ENCODE results near the gene FBL. TPM values are rescaled to one million over a fixed set of nuclear protein-coding genes. Genes with fewer than 3 reads are reported as not detected.

Gene FBL
- total and polyA plus RNA-seq, 10 of the 15 experiments (the other 5 are each of a cell fraction or from before 2014, with no cell fraction given), result 156 to 1,083 (median 478) TPM

DNA sequence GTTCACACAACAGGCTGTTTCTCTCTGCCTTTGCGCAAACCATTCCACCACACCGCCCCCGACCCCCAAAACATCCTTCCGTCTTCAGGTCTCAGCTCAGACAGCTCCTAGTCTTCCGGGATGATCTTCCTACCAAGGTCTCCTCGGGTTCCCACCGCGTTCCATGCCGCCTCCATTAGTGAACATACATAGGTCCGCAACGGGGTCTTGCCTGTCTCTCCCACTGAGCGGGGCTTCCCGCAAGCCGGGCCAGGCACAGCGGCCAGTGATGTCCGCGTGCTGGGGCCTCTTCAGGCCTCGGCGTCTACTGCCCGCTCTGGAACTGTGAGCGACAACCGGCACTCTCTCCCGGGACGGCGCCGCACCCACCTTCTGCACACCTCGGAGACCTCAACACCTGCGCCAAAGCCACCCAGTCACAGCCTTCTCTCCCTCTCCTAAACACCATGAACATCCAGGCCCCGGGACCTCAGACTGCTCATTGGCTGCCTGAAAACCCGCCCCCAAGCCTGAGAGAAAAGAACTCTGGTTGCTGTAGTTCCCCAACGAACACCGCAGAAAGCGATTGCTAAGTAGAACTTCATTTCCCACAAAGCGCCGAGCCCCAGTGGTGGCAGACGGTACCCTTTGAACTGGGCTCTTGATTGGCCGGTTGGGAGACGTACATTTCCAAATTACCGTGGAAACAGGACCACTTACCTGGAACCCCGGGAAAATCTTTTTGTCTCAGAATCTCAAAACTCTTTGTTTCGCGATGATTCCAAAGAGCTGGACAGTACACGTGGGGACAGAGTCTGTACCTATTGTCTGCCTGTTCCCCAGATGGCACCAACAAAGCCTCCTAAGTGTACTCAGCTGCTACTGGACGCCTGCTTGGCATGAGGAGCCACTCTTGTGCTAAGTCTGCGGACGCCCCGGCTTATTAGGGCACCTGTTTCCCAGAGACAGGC, 21.8 kb downstream of the FBL start (continued):
- TF ChIP-seq RUNX3 (IDR thresholded peaks at IDR 0.05; ENCODE audit: low read length) (peak; percentile 79), TARDBP (IDR thresholded peaks at IDR 0.05; ENCODE audit: borderline replicate concordance) (no peak), EZH2 (IDR thresholded peaks at IDR 0.05; ENCODE audit: borderline replicate concordance, control insufficient read depth, low read depth, low read length) (no peak), ZNF207 (IDR thresholded peaks at IDR 0.05; ENCODE audit: borderline replicate concordance) (no peak), PML (IDR thresholded peaks at IDR 0.05; ENCODE audit: low read length) (0 out of 2 replicates have a peak, but pooled peaks have one; percentile 52), NBN (IDR thresholded peaks at IDR 0.05) (peak; percentile 51; the same call in 1 of the 2 replicates), YY1 (IDR thresholded peaks at IDR 0.05; ENCODE audit: low read depth, low read length) (peak; percentile 68; the same call in 1 of the 2 replicates), HCFC1 (IDR thresholded peaks at IDR 0.05; ENCODE audit: low read length) (peak; percentile 94)
- TF ChIP-seq, protein P1, sequence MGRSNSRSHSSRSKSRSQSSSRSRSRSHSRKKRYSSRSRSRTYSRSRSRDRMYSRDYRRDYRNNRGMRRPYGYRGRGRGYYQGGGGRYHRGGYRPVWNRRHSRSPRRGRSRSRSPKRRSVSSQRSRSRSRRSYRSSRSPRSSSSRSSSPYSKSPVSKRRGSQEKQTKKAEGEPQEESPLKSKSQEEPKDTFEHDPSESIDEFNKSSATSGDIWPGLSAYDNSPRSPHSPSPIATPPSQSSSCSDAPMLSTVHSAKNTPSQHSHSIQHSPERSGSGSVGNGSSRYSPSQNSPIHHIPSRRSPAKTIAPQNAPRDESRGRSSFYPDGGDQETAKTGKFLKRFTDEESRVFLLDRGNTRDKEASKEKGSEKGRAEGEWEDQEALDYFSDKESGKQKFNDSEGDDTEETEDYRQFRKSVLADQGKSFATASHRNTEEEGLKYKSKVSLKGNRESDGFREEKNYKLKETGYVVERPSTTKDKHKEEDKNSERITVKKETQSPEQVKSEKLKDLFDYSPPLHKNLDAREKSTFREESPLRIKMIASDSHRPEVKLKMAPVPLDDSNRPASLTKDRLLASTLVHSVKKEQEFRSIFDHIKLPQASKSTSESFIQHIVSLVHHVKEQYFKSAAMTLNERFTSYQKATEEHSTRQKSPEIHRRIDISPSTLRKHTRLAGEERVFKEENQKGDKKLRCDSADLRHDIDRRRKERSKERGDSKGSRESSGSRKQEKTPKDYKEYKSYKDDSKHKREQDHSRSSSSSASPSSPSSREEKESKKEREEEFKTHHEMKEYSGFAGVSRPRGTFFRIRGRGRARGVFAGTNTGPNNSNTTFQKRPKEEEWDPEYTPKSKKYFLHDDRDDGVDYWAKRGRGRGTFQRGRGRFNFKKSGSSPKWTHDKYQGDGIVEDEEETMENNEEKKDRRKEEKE (IDR thresholded peaks at IDR 0.05), result no peak
- TF ChIP-seq, protein P2, sequence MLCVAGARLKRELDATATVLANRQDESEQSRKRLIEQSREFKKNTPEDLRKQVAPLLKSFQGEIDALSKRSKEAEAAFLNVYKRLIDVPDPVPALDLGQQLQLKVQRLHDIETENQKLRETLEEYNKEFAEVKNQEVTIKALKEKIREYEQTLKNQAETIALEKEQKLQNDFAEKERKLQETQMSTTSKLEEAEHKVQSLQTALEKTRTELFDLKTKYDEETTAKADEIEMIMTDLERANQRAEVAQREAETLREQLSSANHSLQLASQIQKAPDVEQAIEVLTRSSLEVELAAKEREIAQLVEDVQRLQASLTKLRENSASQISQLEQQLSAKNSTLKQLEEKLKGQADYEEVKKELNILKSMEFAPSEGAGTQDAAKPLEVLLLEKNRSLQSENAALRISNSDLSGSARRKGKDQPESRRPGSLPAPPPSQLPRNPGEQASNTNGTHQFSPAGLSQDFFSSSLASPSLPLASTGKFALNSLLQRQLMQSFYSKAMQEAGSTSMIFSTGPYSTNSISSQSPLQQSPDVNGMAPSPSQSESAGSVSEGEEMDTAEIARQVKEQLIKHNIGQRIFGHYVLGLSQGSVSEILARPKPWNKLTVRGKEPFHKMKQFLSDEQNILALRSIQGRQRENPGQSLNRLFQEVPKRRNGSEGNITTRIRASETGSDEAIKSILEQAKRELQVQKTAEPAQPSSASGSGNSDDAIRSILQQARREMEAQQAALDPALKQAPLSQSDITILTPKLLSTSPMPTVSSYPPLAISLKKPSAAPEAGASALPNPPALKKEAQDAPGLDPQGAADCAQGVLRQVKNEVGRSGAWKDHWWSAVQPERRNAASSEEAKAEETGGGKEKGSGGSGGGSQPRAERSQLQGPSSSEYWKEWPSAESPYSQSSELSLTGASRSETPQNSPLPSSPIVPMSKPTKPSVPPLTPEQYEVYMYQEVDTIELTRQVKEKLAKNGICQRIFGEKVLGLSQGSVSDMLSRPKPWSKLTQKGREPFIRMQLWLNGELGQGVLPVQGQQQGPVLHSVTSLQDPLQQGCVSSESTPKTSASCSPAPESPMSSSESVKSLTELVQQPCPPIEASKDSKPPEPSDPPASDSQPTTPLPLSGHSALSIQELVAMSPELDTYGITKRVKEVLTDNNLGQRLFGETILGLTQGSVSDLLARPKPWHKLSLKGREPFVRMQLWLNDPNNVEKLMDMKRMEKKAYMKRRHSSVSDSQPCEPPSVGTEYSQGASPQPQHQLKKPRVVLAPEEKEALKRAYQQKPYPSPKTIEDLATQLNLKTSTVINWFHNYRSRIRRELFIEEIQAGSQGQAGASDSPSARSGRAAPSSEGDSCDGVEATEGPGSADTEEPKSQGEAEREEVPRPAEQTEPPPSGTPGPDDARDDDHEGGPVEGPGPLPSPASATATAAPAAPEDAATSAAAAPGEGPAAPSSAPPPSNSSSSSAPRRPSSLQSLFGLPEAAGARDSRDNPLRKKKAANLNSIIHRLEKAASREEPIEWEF (IDR thresholded peaks at IDR 0.05; ENCODE audit: insufficient replicate concordance, low read depth, low read length), result no peak

All from GM12878 (cell line).